HG03196 (cell line): ENCODE results near the gene GJD2.

ENCODE experiments used
- ATAC-seq: cut with Tn5 transposase; IDR thresholded peaks from one replicate; pipeline ENCODE4 v1.9.1; 2021; ENCODE audit not compliant: unreplicated experiment

GJD2 gene

GRCh38 chr15:34726406-34727100 lies 28.2 kb downstream of the GJD2 start:
- no peak for ATAC-seq

GRCh38 chr15:34725556-34725955 lies 29.2 kb downstream of the GJD2 start:
- no peak for ATAC-seq

- ATAC-seq: no peak
Measured at GRCh38 chr15:34724481-34724880, 30.3 kb downstream of the GJD2 start.

GRCh38 chr15:34722439-34722836 lies 32.4 kb downstream of the GJD2 start:
- ATAC-seq: no peak

GRCh38 chr15:34721802-34722438 lies 32.9 kb downstream of the GJD2 start:
- ATAC-seq: no peak

- no peak for ATAC-seq
Measured at GRCh38 chr15:34721157-34721801, 33.5 kb downstream of the GJD2 start.

GRCh38 chr15:34719695-34720094 lies 35.1 kb downstream of the GJD2 start:
- ATAC-seq: no peak

GRCh38 chr15:34718681-34719665 lies 35.8 kb downstream of the GJD2 start:
- ATAC-seq: no peak

GRCh38 chr15:34717729-34718128 lies 37.1 kb downstream of the GJD2 start:
- ATAC-seq: no peak

GRCh38 chr15:34716111-34716510 lies 38.7 kb downstream of the GJD2 start:
- ATAC-seq: no peak

GRCh38 chr15:34714476-34715121 lies 40.2 kb downstream of the GJD2 start:
- no peak for ATAC-seq

- no peak for ATAC-seq
Measured at GRCh38 chr15:34713635-34714034, 41.2 kb downstream of the GJD2 start.

GRCh38 chr15:34709866-34710265 lies 44.9 kb downstream of the GJD2 start:
- ATAC-seq: no peak

- no peak for ATAC-seq
Measured at GRCh38 chr15:34708422-34708821, 46.4 kb downstream of the GJD2 start.

GRCh38 chr15:34701536-34701935 lies 53.3 kb downstream of the GJD2 start:
- ATAC-seq: no peak
